GM19099 (cell line): ENCODE measurements around the gene MED17.

ENCODE experiments used
- POLR2A ChIP-seq: IDR thresholded peaks from 3 replicates; pipeline ENCODE4 v1.6.1; 2011; ENCODE audit warnings: low read depth; ENCODE audit not compliant: insufficient read length; ENCODE audit errors: extremely low read depth

MED17 gene

DNA sequence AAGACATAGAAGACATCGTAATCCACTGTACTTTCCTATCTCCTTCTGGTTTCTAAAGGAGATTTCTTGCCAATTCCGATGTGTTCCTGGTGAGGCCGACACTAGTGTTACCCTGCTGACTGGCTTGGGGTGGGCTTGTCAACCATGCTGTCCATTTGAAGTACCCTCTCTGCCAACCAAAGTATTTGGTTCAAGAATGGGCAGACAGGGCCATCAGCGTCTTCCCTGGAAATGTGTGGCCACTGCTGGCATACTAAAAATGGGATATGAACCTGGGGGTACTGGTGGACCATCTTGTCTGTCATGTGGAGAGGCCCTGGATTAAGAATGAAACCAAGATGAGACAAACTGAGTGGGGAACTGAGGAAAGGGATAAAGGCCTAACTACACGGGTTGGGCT lies 68.2 kb downstream of the MED17 start:
- no peak for TF ChIP-seq POLR2A

DNA sequence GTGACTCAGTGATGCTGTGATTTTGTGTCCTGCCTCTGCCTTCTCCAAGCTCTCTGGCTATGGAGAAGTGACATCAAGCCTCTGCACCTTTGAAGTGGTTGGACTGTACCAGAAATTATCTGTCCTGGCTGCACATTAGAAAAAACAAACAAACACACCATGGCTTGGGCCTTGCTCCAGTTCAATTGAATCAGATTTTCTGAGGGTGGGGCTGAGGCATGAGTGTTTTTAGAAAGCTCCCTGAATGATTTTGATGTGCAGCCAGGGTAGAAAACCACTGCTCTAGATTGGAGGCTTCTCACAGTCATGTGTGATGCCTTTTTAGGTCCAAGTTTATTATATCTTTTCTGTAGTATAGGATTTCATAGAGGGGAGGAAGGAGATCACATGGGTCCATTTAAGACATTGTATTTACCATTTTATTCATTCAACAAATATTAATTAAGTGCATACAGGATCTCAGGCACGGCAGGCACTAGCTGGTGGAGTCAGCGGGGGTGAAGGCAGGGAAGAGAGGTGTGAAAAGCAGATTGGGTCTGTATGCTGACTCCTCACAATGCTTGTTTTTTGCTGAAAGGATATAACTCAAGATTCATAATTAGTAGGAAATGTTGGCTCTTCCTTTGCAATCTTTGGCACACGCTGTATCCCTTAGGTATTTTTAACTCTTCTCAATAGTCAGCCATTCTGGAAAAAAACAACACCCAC lies 73.5 kb downstream of the MED17 start:
- no peak for TF ChIP-seq POLR2A

DNA sequence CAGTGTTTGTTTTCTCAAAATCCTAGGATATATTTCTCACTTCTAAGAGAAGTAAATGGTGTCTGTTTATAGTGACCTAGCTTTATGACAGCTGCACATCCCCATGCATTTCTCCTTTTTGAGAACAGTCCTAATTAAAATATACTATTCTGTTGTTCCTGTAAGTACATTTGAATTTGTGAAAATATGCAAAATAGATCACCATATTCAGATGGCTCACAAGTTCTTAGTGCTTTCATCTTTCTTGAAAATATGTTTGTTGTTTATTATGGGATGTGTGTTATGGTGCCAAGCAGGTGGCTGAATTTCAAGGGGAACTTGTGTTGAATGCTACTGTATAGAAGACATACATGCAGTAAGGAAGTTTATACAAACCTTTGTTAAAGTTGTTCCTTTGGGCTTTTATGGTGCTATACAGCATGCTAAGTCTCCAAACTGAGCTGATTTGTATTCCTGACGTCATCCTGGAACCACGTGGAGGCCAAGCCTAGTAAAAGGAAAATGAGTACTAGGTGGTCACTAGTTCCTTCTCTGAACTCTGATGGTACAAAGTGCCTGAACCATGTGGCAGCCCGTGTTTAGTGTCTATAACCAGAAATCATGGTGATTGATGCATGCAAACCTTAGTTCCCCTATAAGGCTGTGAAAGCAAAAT lies 74.2 kb downstream of the MED17 start:
- TF ChIP-seq POLR2A = no peak

- TF ChIP-seq POLR2A = no peak
Measured at GRCh38 chr11:93861808-93862207, 77.7 kb downstream of the MED17 start.
